D721Med (cell line): Measurements from ENCODE around the gene SMIM36.

Experiments used
- DNase-seq: peaks from one replicate; pipeline ENCODE4 v3.0.0; 2011; ENCODE audit warnings: low spot score; ENCODE audit not compliant: insufficient read length
- FAIRE-seq: peaks from 2 replicates; lab custom pipeline; 2011; peaks lifted over from hg19 to GRCh38; lab: Jason Lieb, UNC
- TF ChIP-seq, protein P1 (sequence below): IDR thresholded peaks from 2 replicates; pipeline ENCODE4 v1.5.1; 2012; ENCODE audit warnings: mild to moderate bottlenecking, control low read depth; ENCODE audit not compliant: insufficient read depth; ENCODE audit errors: missing control alignments

Gene SMIM36

GRCh38 chr17:55463600-55463999 is 47.7 kb downstream of the SMIM36 start:
- TF ChIP-seq, protein P1, sequence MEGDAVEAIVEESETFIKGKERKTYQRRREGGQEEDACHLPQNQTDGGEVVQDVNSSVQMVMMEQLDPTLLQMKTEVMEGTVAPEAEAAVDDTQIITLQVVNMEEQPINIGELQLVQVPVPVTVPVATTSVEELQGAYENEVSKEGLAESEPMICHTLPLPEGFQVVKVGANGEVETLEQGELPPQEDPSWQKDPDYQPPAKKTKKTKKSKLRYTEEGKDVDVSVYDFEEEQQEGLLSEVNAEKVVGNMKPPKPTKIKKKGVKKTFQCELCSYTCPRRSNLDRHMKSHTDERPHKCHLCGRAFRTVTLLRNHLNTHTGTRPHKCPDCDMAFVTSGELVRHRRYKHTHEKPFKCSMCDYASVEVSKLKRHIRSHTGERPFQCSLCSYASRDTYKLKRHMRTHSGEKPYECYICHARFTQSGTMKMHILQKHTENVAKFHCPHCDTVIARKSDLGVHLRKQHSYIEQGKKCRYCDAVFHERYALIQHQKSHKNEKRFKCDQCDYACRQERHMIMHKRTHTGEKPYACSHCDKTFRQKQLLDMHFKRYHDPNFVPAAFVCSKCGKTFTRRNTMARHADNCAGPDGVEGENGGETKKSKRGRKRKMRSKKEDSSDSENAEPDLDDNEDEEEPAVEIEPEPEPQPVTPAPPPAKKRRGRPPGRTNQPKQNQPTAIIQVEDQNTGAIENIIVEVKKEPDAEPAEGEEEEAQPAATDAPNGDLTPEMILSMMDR = no peak
- DNase-seq = no peak
- no peak for FAIRE-seq

- FAIRE-seq = no peak
- TF ChIP-seq, protein P1 = no peak
- no peak for DNase-seq
Observed at GRCh38 chr17:55462711-55463110, 48.5 kb downstream of the SMIM36 start.

GRCh38 chr17:55462234-55462633 is 49.0 kb downstream of the SMIM36 start:
- DNase-seq = no peak
- TF ChIP-seq, protein P1 = no peak
- FAIRE-seq = no peak

DNA sequence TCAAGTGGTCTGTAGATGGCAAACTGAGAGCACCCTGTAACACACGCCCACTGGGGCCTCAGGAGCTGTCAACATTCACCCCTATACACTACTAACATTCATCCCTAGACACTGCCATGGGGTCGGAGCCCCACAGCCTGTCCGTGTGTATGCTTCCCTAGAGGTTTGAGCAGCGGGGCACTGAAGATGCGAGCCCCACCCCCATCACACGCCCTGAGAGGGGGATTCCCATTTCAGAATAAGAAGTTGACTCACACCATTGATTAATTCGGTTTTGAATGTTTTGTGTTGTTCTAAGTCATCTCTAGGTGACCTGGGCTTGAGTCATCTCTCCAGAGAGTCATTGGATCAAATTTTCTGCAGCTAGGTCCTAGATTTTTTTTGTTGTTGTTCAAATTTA is 52.3 kb downstream of the SMIM36 start:
- no peak for FAIRE-seq
- TF ChIP-seq, protein P1 = no peak
- no peak for DNase-seq

DNA sequence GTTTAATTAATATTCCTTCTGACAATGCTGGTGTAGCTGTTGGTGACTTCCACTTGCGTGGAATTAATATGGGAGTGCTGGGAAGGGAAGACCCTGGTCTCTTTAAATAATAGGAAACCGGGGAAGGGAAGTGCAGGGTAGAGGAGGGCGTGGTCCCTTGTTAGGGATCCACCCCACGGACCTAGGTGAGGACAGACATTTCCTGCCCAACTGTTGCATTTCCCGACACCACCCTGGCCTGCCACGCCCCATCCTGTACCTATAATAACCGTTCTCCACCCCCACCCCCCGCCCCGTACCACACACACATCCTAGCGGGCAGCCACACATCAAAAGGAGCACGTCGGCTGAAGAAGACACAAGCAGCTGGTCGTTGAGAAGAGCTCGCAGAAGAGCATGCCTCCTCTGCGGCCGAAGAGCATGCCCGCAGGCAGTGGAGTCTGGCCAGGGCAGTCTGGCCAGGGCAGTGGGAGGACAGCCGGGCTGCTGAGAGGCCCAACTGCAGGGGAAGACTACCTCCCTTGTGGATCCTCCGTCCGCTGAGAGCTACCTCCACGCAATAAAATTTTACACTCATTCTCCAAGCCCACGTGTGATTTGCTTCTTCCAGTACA is 52.9 kb downstream of the SMIM36 start:
- no peak for FAIRE-seq

DNA sequence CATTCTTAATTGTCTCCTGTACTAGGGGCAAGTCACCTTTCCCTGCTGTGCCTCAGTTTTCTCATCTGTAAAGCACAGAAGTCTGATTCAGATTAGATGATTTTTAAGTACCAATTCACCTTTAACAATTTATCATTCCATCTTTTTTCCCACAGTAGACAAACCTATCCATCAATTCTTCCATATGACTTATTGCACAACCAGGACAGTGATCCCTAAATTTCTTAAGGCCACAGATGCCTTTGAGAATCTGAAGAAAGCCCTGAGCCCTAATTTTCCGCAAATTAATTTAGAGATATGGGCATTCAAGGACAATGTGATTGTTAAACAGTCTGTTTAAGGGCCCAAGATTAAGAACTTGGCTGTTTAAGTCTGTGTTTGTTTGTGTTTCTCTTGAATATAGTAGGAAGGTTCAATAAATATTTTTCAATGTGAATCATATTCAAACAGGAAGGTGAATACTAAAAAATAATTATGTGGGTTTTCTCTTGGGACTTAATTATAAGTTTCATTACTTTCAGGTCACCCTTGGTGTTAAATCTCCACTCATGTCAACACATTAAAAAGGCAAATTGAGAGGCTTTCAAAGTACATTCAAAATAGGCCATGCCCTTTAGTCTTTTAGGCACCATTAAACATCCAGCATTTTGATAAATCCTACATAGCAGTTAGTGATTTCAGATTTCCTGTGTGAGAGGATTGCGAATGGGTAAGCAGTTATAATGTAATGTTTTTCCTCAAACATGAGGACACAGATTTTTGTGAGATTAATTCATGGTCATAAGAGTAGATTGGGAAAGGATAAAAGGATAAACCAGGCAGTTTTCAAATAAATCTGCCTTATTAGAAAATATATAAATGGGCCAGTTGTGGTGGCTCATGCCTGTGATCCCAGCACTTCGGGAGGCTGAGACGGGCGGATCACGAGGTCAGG is 54.7 kb downstream of the SMIM36 start:
- TF ChIP-seq, protein P1 = no peak
- FAIRE-seq (no peak), DNase-seq (no peak)

More for the DNA sequence above, 52.9 kb downstream of the SMIM36 start:
- DNase-seq = no peak
- TF ChIP-seq, protein P1 = no peak
